Activated T-cell treated with anti-CD3 and anti-CD28 coated beads for 4 hours (primary cell): ENCODE data around the gene DNMBP.
"Not testable (repeated sequence)": the region's sequence is repeated elsewhere in the genome, so short reads cannot be mapped to it uniquely, and the experiment has no call there.

Experiments
- DNase-seq: peaks from one replicate; pipeline ENCODE4 v3.0.0-alpha.2; 2020

Gene DNMBP

GRCh38 chr10:99853655-99854054 lies 156.1 kb downstream of the DNMBP start:
- no peak for DNase-seq

DNA sequence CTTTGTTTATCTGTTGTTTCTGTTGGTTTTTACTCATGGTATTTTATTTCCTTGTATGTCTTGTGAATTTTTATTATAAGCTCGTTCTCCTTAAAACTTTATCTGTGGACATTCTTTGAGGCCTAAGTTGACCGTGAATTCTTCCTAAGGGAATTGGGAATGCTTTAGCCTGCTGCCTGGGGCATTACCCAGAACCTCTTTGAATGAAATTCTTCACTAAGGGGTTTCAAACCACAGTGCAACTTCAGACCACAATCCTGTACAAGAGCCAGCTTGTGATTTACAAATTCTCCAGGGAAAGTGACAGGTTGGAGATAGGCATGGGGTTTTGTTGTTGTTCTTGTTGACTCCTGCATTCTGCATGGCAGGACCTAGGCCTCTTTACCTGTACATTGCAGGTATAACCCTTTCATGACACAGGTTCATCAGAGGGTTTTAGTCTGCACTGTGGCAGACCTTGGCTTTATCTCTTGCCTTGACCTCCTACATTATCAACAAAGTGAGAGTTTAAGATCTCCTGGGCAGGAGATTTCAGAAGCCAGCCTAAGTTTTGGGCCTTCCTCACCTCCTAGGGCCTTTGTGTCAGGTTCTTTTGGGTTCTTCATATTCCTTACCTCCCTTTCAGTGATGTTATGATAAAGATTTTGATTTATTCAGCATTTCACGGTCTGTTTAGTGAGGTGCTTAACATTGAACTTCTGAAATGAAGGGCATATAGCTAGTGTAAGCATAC lies 157.1 kb downstream of the DNMBP start:
- no peak for DNase-seq

GRCh38 chr10:99851825-99852224 lies 157.9 kb downstream of the DNMBP start:
- DNase-seq, result no peak

GRCh38 chr10:99850767-99851340 lies 158.9 kb downstream of the DNMBP start:
- no peak for DNase-seq

DNA sequence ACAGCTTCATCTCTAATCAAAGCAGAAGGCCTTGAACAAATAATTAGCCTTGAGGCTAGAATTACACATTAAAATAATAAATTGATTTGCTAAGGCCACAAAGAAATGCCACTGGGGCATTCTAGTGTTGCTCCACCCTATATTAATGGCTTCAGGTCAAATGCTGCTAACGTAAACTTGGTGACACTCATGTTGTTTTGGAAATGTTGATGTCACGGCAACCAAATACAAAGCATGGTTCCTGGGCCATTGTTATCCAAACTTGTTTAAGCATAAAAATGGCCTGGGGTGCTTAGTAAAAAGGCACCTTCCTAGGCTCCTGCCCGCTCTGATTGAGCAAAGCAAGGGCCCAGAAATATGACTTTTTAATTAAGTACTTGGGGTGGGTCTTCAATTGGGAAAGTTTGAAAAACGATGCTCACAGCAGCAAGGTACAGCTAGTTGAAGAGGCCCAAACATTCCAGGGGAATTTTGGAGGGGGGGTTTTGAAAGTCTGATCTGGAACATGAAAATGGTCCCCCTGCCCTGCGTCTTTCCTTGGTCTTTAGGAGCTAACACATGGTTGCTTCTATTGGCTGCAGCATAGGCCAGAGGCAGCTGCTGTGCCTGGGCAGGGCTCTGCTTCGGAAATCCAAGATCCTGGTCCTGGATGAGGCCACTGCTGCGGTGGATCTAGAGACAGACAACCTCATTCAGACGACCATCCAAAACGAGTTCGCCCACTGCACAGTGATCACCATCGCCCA lies 159.6 kb downstream of the DNMBP start:
- DNase-seq, result no peak

GRCh38 chr10:99849536-99849935 lies 160.2 kb downstream of the DNMBP start:
- DNase-seq, result no peak

DNA sequence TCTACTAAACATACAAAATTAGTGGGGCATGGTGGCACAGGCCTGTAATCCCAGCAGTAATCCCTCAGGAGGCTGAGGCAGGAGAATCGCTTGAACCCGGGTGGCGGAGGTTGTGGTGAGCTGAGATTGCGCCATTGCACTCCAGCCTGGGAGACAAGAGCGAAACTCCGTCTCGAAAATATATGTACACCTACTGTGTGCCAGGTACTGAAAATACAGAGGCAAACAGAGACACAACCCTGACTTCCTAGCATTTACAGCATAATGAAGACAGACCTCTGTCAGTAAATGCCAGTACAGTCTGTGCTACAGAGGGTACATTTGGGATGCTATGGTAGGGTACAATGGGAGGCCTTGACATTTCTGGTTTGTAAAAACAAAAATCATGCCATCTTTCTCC lies 160.7 kb downstream of the DNMBP start:
- no peak for DNase-seq

- peak; percentile 60 for DNase-seq
Observed at GRCh38 chr10:99845837-99846382, 163.8 kb downstream of the DNMBP start.

- no peak for DNase-seq
Observed at GRCh38 chr10:99844433-99844955, 165.3 kb downstream of the DNMBP start.

GRCh38 chr10:99843310-99843709 lies 166.4 kb downstream of the DNMBP start:
- no peak for DNase-seq

DNA sequence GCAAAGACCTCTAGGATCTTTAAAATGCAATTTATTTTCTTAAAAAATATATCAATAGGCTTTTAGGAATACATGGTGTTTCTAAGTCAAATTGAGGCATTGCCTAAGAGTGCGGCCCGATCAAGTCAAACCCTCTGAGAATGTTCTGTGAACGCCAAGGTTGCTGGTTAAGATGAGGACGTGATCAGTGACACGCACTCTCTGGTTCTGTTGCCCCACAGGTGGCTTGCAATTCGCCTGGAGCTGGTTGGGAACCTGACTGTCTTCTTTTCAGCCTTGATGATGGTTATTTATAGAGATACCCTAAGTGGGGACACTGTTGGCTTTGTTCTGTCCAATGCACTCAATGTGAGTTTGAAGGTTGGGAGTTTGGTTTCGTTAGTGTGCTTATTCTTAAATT lies 168.0 kb downstream of the DNMBP start:
- DNase-seq, result no peak

- not testable (repeated sequence) for DNase-seq
Observed at GRCh38 chr10:99840859-99841258, 168.9 kb downstream of the DNMBP start.

DNA sequence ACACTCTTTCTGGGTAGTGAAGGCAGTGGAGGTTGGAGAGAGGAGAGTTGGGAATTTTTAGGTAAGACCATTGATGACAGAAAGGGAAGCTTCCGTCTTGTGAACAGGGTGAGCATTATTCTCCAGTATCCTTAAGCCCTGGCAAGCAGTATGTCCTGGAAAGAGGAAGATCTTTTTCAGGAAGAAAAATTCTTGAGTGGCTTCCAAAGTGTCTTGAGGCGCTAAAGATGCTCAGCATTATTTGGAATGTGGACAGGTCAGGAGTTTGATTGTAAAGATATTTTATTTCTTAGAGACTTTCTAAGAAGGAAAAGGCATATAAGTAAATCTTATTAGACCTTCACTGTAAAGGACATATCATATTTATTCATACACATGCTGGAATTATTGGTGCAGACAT lies 173.0 kb downstream of the DNMBP start:
- no peak for DNase-seq

GRCh38 chr10:99835947-99836346 lies 173.8 kb downstream of the DNMBP start:
- DNase-seq, result no peak

DNA sequence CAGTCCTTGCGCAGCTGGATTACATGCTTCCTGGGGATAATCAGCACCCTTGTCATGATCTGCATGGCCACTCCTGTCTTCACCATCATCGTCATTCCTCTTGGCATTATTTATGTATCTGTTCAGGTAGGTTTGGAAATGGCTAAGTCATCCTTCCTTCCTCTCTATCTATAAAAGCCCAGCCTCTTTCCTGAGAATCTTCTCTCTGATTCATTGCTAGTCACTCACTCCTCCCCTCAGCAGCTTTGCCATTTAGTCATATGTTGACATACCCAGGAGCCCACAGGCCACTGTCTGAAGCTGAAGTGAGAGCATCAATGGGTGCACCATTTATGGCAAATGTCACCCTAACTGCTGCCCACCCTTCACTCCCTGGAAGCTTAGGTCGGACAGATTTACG lies 175.3 kb downstream of the DNMBP start:
- DNase-seq, result no peak

GRCh38 chr10:99832439-99832838 lies 177.3 kb downstream of the DNMBP start:
- no peak for DNase-seq

GRCh38 chr10:99828464-99828863 lies 181.3 kb downstream of the DNMBP start:
- DNase-seq, result no peak

DNA sequence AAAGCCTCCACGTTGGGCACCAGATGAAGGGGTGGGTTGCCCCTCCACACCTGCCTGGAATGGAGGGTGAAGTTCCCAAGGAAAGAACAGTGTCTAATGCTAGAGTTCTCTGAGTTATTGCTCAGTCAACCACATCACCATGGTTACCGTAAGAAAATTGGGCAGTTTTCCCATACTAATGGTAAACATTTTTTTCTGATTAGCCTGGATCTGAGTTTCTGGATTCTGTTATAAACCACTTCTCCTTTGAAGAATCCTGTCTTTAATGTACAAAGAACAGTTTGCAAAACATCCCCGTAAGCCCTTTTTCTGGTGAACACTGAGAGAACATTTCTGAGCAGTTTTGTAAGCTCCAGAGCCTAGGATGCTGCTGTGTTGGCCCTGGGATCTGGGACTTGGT lies 181.8 kb downstream of the DNMBP start:
- no peak for DNase-seq
